SH-SY5Y (cell line): ENCODE results near the gene GSE1.
A peak's percentile ranks its signal among the peaks of the same experiment; 100 is the strongest.

Source experiments
- GATA2 ChIP-seq: IDR thresholded peaks from 2 replicates; pipeline ENCODE4 v1.6.1; 2011; ENCODE audit warnings: mild to moderate bottlenecking, low read depth, low read length
- GATA3 ChIP-seq: IDR thresholded peaks from 2 replicates; pipeline ENCODE4 v1.6.1; 2011; ENCODE audit warnings: low read depth, mild to moderate bottlenecking, low read length, moderate library complexity

The GSE1 gene

GRCh38 chr16:85570735-85571562, 42.2 kb upstream of the GSE1 start:
- no peak for TF ChIP-seq GATA2
- TF ChIP-seq GATA3: no peak

- TF ChIP-seq GATA3 (no peak), GATA2 (no peak)
Measured at GRCh38 chr16:85571563-85571812, 41.6 kb upstream of the GSE1 start.

- TF ChIP-seq GATA2 (no peak), GATA3 (no peak)
Measured at GRCh38 chr16:85571813-85572619, 41.1 kb upstream of the GSE1 start.

- TF ChIP-seq GATA3 (no peak), GATA2 (no peak)
Measured at GRCh38 chr16:85573045-85573695, 40.0 kb upstream of the GSE1 start.

- no peak for TF ChIP-seq GATA2
- no peak for TF ChIP-seq GATA3
Measured at GRCh38 chr16:85573696-85574641, 39.2 kb upstream of the GSE1 start.

- no peak; the same call in 1 of the 2 replicates for TF ChIP-seq GATA2
- no peak for TF ChIP-seq GATA3
Measured at GRCh38 chr16:85574672-85575475, 38.2 kb upstream of the GSE1 start.

- TF ChIP-seq GATA3: no peak
- peak; percentile 64 for TF ChIP-seq GATA2
Measured at GRCh38 chr16:85575920-85576319, 37.2 kb upstream of the GSE1 start.

GRCh38 chr16:85576944-85577343, 36.2 kb upstream of the GSE1 start:
- TF ChIP-seq GATA2 (no peak), GATA3 (no peak)

- TF ChIP-seq GATA3: no peak
- no peak for TF ChIP-seq GATA2
Measured at GRCh38 chr16:85577899-85578598, 35.1 kb upstream of the GSE1 start.

GRCh38 chr16:85578599-85578948, 34.5 kb upstream of the GSE1 start:
- TF ChIP-seq GATA2 (no peak), GATA3 (no peak)

GRCh38 chr16:85579191-85579590, 33.9 kb upstream of the GSE1 start:
- TF ChIP-seq GATA2 (no peak), GATA3 (no peak)

- TF ChIP-seq GATA2: no peak
- TF ChIP-seq GATA3: no peak
Measured at GRCh38 chr16:85579923-85580580, 33.1 kb upstream of the GSE1 start.

- TF ChIP-seq GATA2: no peak
- no peak for TF ChIP-seq GATA3
Measured at GRCh38 chr16:85580684-85581083, 32.4 kb upstream of the GSE1 start.
